ENCODE data around the gene FLNC. TPM values are rescaled to one million over a fixed set of nuclear protein-coding genes. Genes with fewer than 3 reads are reported as not detected.

The FLNC gene
- total and polyA plus RNA-seq, 2 of the 13 experiments (the other 11 are each of a cell fraction or from before 2014, with no cell fraction given), result 0.02 TPM; not detected in 1

GRCh38 chr7:128869138-128869943, 39.1 kb downstream of the FLNC start (continued):
- TF ChIP-seq, protein P1, sequence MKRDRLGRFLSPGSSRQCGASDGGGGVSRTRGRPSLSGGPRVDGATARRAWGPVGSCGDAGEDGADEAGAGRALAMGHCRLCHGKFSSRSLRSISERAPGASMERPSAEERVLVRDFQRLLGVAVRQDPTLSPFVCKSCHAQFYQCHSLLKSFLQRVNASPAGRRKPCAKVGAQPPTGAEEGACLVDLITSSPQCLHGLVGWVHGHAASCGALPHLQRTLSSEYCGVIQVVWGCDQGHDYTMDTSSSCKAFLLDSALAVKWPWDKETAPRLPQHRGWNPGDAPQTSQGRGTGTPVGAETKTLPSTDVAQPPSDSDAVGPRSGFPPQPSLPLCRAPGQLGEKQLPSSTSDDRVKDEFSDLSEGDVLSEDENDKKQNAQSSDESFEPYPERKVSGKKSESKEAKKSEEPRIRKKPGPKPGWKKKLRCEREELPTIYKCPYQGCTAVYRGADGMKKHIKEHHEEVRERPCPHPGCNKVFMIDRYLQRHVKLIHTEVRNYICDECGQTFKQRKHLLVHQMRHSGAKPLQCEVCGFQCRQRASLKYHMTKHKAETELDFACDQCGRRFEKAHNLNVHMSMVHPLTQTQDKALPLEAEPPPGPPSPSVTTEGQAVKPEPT (CRISPR knock-in tag; IDR thresholded peaks at IDR 0.05; ENCODE audit: low read depth), result peak; percentile 60; the same call in 1 of the 2 replicates
- TF ChIP-seq DZIP1 (CRISPR knock-in tag; IDR thresholded peaks at IDR 0.05), result 0 out of 2 replicates have a peak, but pooled peaks have one; percentile 27
- no peak for TF ChIP-seq SP1 (IDR thresholded peaks at IDR 0.05)
- TF ChIP-seq SP1 (CRISPR knock-in tag; IDR thresholded peaks at IDR 0.05), result no peak
- TF ChIP-seq HDAC2 (CRISPR knock-in tag; IDR thresholded peaks at IDR 0.05), result no peak
- TF ChIP-seq MLLT10 (CRISPR knock-in tag; IDR thresholded peaks at IDR 0.05), result no peak
- TF ChIP-seq HNF4G (IDR thresholded peaks at IDR 0.05; ENCODE audit: borderline replicate concordance, low read depth, low read length), result no peak
- no peak for TF ChIP-seq HNF4G (CRISPR knock-in tag; IDR thresholded peaks at IDR 0.05; ENCODE audit: borderline replicate concordance, low read depth)
- TF ChIP-seq MTA3 (CRISPR knock-in tag; IDR thresholded peaks at IDR 0.05), result no peak
- TF ChIP-seq ZNF33A (CRISPR knock-in tag; IDR thresholded peaks at IDR 0.05; ENCODE audit: borderline replicate concordance), result no peak
- no peak for TF ChIP-seq ZNF616 (CRISPR knock-in tag; IDR thresholded peaks at IDR 0.05; ENCODE audit: low read depth)
- TF ChIP-seq, protein P2, sequence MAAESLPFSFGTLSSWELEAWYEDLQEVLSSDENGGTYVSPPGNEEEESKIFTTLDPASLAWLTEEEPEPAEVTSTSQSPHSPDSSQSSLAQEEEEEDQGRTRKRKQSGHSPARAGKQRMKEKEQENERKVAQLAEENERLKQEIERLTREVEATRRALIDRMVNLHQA (CRISPR knock-in tag; IDR thresholded peaks at IDR 0.05), result no peak
- peak; percentile 74; the same call in 1 of the 2 replicates for TF ChIP-seq ZNF761 (CRISPR knock-in tag; conservative IDR thresholded peaks at IDR 0.05)
- no peak for TF ChIP-seq ZKSCAN5 (CRISPR knock-in tag; IDR thresholded peaks at IDR 0.05)
- TF ChIP-seq ATF1 (CRISPR knock-in tag; IDR thresholded peaks at IDR 0.05), result no peak
- no peak for TF ChIP-seq ZFP37 (CRISPR knock-in tag; IDR thresholded peaks at IDR 0.05; ENCODE audit: borderline replicate concordance)
- TF ChIP-seq NFE2 (CRISPR knock-in tag; IDR thresholded peaks at IDR 0.05), result no peak
- no peak for TF ChIP-seq ZNF17 (CRISPR knock-in tag; IDR thresholded peaks at IDR 0.05)
- TF ChIP-seq MTA1 (CRISPR knock-in tag; IDR thresholded peaks at IDR 0.05; ENCODE audit: borderline replicate concordance), result peak; percentile 67; the same call in 1 of the 2 replicates
- 0 out of 2 replicates have a peak, but pooled peaks have one; percentile 50 for TF ChIP-seq CAMTA2 (CRISPR knock-in tag; IDR thresholded peaks at IDR 0.05; ENCODE audit: borderline replicate concordance)
- 0 out of 2 replicates have a peak, but pooled peaks have one; percentile 55 for TF ChIP-seq ATF7-NPFF (CRISPR knock-in tag; IDR thresholded peaks at IDR 0.05; ENCODE audit: low read depth)
- no peak for TF ChIP-seq MATR3 (CRISPR knock-in tag; IDR thresholded peaks at IDR 0.05)
- no peak for TF ChIP-seq NFATC3 (CRISPR knock-in tag; IDR thresholded peaks at IDR 0.05)
- TF ChIP-seq, protein P3, sequence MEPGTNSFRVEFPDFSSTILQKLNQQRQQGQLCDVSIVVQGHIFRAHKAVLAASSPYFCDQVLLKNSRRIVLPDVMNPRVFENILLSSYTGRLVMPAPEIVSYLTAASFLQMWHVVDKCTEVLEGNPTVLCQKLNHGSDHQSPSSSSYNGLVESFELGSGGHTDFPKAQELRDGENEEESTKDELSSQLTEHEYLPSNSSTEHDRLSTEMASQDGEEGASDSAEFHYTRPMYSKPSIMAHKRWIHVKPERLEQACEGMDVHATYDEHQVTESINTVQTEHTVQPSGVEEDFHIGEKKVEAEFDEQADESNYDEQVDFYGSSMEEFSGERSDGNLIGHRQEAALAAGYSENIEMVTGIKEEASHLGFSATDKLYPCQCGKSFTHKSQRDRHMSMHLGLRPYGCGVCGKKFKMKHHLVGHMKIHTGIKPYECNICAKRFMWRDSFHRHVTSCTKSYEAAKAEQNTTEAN (CRISPR knock-in tag; conservative IDR thresholded peaks at IDR 0.05), result no peak
- no peak for TF ChIP-seq DNMT1 (CRISPR knock-in tag; IDR thresholded peaks at IDR 0.05)
- TF ChIP-seq ZNF207 (IDR thresholded peaks at IDR 0.05; ENCODE audit: borderline replicate concordance), result no peak
